GM23338 (cell line): ENCODE results near the gene ZBTB20.

ENCODE experiments used
- CREB1 ChIP-seq: fragments of 250-450 bp; sonication (Bioruptor Pico); IDR thresholded peaks from 2 replicates; pipeline ENCODE4 v1.5.0; 2020; ENCODE audit warnings: low read depth, mild to moderate bottlenecking, moderate library complexity
- CTCF ChIP-seq, 2 experiments: fragments of 200-600 bp in 1 of 2; sonication (generic) in 1 of 2; conservative IDR thresholded peaks; 2 replicates each; pipeline versions ENCODE4 v1.5.1 to v1.6.1; 2016 to 2017; ENCODE audit warnings: antibody characterized with exemption in 2 of 2, low read depth in 2 of 2, mild to moderate bottlenecking in 2 of 2, moderate library complexity in 1 of 2
- EZH2 ChIP-seq: fragments of 200-600 bp; sonication (generic); IDR thresholded peaks from one replicate; pipeline ENCODE4 v1.8.0; 2017; ENCODE audit warnings: antibody characterized with exemption, mild to moderate bottlenecking, low read depth; ENCODE audit not compliant: unreplicated experiment
- POLR2AphosphoS5 ChIP-seq: IDR thresholded peaks from 2 replicates; pipeline ENCODE4 v1.6.1; 2016; ENCODE audit warnings: antibody characterized with exemption, low read depth

- no peak for TF ChIP-seq CTCF (conservative IDR thresholded peaks at IDR 0.05; ENCODE audit: low read depth in 2 of 2)
- TF ChIP-seq POLR2AphosphoS5 = no peak
- no peak for TF ChIP-seq EZH2
- TF ChIP-seq CREB1 (CRISPR knock-in tag) = no peak
These were observed 592.4 kb downstream of the ZBTB20 start for GRCh38 chr3:114554731-114555130.
